MM.1S (cell line): ENCODE data around the gene MPZ.
A peak's percentile ranks its signal among the peaks of the same experiment; 100 is the strongest.
"Not testable (repeated sequence)": the region's sequence is repeated elsewhere in the genome, so short reads cannot be mapped to it uniquely, and the experiment has no call there.

Experiments used
- DNase-seq: peaks from one replicate; pipeline ENCODE4 v3.0.0-alpha.2; 2015
- H2AFZ ChIP-seq: fragments of 300-600 bp; sonication (generic); 2 replicates; pipeline ENCODE4 v1.6.0; 2016; ENCODE audit warnings: antibody characterized with exemption, low read length
- H3F3A ChIP-seq: fragments of 300-600 bp; sonication (generic); 2 replicates; pipeline ENCODE4 v1.6.1; 2016; ENCODE audit warnings: mild to moderate bottlenecking, antibody characterized with exemption, low read length, moderate library complexity, mixed read lengths; ENCODE audit not compliant: insufficient read depth
- H3K27ac ChIP-seq: fragments of 300-600 bp; sonication (generic); 2 replicates; pipeline ENCODE4 v1.5.1; 2016; ENCODE audit warnings: mild to moderate bottlenecking, low read length
- H3K27me3 ChIP-seq: fragments of 300-600 bp; sonication (generic); replicated peaks from 2 replicates; pipeline ENCODE4 v1.6.0; 2016; ENCODE audit warnings: low read length; ENCODE audit not compliant: insufficient read depth
- H3K36me3 ChIP-seq: fragments of 300-600 bp; sonication (generic); replicated peaks from 2 replicates; pipeline ENCODE4 v1.6.1; 2016; ENCODE audit warnings: mild to moderate bottlenecking, low read length, mixed read lengths; ENCODE audit not compliant: insufficient read depth
- H3K4me1 ChIP-seq: fragments of 300-600 bp; sonication (generic); 2 replicates; pipeline ENCODE4 v1.6.1; 2016; ENCODE audit warnings: low read length, mixed read lengths
- H3K4me2 ChIP-seq: fragments of 300-600 bp; sonication (generic); 2 replicates; pipeline ENCODE4 v1.6.0; 2016; ENCODE audit warnings: low read depth, low read length
- H3K4me3 ChIP-seq: fragments of 300-600 bp; sonication (generic); 2 replicates; pipeline ENCODE4 v1.5.1; 2016; ENCODE audit warnings: low read length, mixed read lengths
- H3K79me2 ChIP-seq: fragments of 300-600 bp; sonication (generic); 2 replicates; pipeline ENCODE4 v1.6.1; 2016; ENCODE audit warnings: mixed run types, low read length, mixed read lengths
- H3K9ac ChIP-seq: fragments of 300-600 bp; sonication (generic); 2 replicates; pipeline ENCODE4 v1.6.1; 2016; ENCODE audit warnings: low read length, mixed read lengths
- H3K9me2 ChIP-seq: fragments of 300-600 bp; sonication (generic); replicated peaks from 2 replicates; pipeline ENCODE4 v1.6.1; 2016; ENCODE audit warnings: mild to moderate bottlenecking, low read length, mixed read lengths; ENCODE audit not compliant: insufficient read depth
- H3K9me3 ChIP-seq: fragments of 300-600 bp; sonication (generic); replicated peaks from 2 replicates; pipeline ENCODE4 v1.6.1; 2016; ENCODE audit warnings: mild to moderate bottlenecking, low read length, mixed read lengths; ENCODE audit not compliant: insufficient read depth
- H4K20me1 ChIP-seq: fragments of 300-600 bp; sonication (generic); 2 replicates; pipeline ENCODE4 v1.6.1; 2016; ENCODE audit warnings: mild to moderate bottlenecking, low read length, moderate library complexity, mixed read lengths; ENCODE audit not compliant: insufficient read depth
- CTCF ChIP-seq: fragments of 300-600 bp; sonication (generic); IDR thresholded peaks from 2 replicates; pipeline ENCODE4 v1.5.1; 2016; ENCODE audit warnings: antibody characterized with exemption, low read length, mixed read lengths
- EZH2 ChIP-seq: fragments of 300-600 bp; sonication (generic); optimal IDR thresholded peaks from 2 replicates; pipeline ENCODE3; 2017; ENCODE audit warnings: low read depth, mild to moderate bottlenecking, antibody characterized with exemption, low read length, mixed read lengths
- EZH2phosphoT487 ChIP-seq: fragments of 300-600 bp; sonication (generic); IDR thresholded peaks from 2 replicates; pipeline ENCODE4 v1.6.1; 2018; ENCODE audit warnings: antibody characterized with exemption, low read length

MPZ gene

GRCh38 chr1:161259345-161259702, 50.4 kb downstream of the MPZ start:
- Histone ChIP-seq H3K79me2 (no peaks in the 10 kb centered on the region), H2AFZ (no peak overlapping the region), H3K9me3 (no peaks in the 10 kb centered on the region), H3K27me3 (peaks cover 4% of the 10 kb centered on the region; the same call in 1 of the 2 replicates), H3K4me3 (no peak overlapping the region), H3K9me2 (no peaks in the 10 kb centered on the region), H3K27ac (no peak overlapping the region), H3K4me1 (peaks cover 14% of the 10 kb centered on the region), H3K36me3 (no peaks in the 10 kb centered on the region), H4K20me1 (no peaks in the 10 kb centered on the region), H3K9ac (no peak overlapping the region), H3K4me2 (no peak overlapping the region), H3F3A (no peaks in the 10 kb centered on the region)
- TF ChIP-seq EZH2 (no peak), CTCF (no peak), EZH2phosphoT487 (no peak)
- no peak for DNase-seq

- Histone ChIP-seq H3K9me3 (no peaks in the 10 kb centered on the region), H3K4me1 (peaks cover 14% of the 10 kb centered on the region), H2AFZ (no peak within 1 kb of the TSS), H4K20me1 (no peaks in the 10 kb centered on the region), H3K9me2 (no peaks in the 10 kb centered on the region), H3F3A (no peaks in the 10 kb centered on the region), H3K36me3 (no peaks in the 10 kb centered on the region), H3K79me2 (no peaks in the 10 kb centered on the region), H3K9ac (no peak within 1 kb of the TSS), H3K27ac (no peak within 1 kb of the TSS), H3K4me2 (peak within 1 kb of the TSS; percentile 19; the same call in 1 of the 2 replicates), H3K27me3 (peaks cover 4% of the 10 kb centered on the region; the same call in 1 of the 2 replicates), H3K4me3 (peak within 1 kb of the TSS; percentile 14; the same call in 1 of the 2 replicates)
- DNase-seq: peak; percentile 34
- TF ChIP-seq CTCF (no peak), EZH2phosphoT487 (no peak), EZH2 (no peak)
These were observed 51.1 kb downstream of the MPZ start, which contains the start of gene PCP4L1 for GRCh38 chr1:161258439-161259344. Gene PCP4L1, plus strand, starts transcription at chr1:161258745. Its CDS starts 230 bp downstream, at chr1:161258975.

GRCh38 chr1:161257109-161257508, 52.7 kb downstream of the MPZ start:
- not testable (repeated sequence) for H3K36me3 ChIP-seq, H2AFZ ChIP-seq, H3K4me3 ChIP-seq, H3K27me3 ChIP-seq, H3K27ac ChIP-seq, H3K9me2 ChIP-seq, H4K20me1 ChIP-seq, H3F3A ChIP-seq, DNase-seq, H3K9me3 ChIP-seq, H3K9ac ChIP-seq, H3K4me2 ChIP-seq, H3K79me2 ChIP-seq
- H3K4me1 ChIP-seq: peaks cover 14% of the 10 kb centered on the region

- H3F3A ChIP-seq, H3K4me3 ChIP-seq, H3K79me2 ChIP-seq, H3K9ac ChIP-seq, H3K36me3 ChIP-seq, H3K4me2 ChIP-seq, H3K27me3 ChIP-seq, H3K9me3 ChIP-seq, DNase-seq, H3K27ac ChIP-seq, H2AFZ ChIP-seq, H4K20me1 ChIP-seq, H3K9me2 ChIP-seq: not testable (repeated sequence)
- peaks cover 11% of the 10 kb centered on the region for H3K4me1 ChIP-seq
These were observed 53.7 kb downstream of the MPZ start for GRCh38 chr1:161255955-161256520.

GRCh38 chr1:161255302-161255701, 54.5 kb downstream of the MPZ start:
- not testable (repeated sequence) for H3F3A ChIP-seq, H3K9me2 ChIP-seq, H3K4me1 ChIP-seq, H3K4me3 ChIP-seq, H3K27ac ChIP-seq, H3K27me3 ChIP-seq, H4K20me1 ChIP-seq, H3K9ac ChIP-seq, H3K79me2 ChIP-seq, H3K9me3 ChIP-seq, H3K36me3 ChIP-seq, H3K4me2 ChIP-seq, DNase-seq, H2AFZ ChIP-seq
